Thoracic aorta (tissue), 2 donors: ENCODE results near the gene PPP1R1A. TPM values are rescaled to one million over a fixed set of nuclear protein-coding genes. Genes with fewer than 3 reads are reported as not detected.
A peak's percentile ranks its signal among the peaks of the same experiment; 100 is the strongest.

Source experiments
- ATAC-seq: fragments of 150-250 bp; one replicate; pipeline ENCODE4 v1.8.0; 2017; ENCODE audit warnings: low read depth; ENCODE audit not compliant: insufficient number of reproducible peaks, low FRiP score
- DNase-seq: peaks from one replicate; pipeline ENCODE4 v3.0.0-alpha.2; 2020; ENCODE audit warnings: low spot score
- H3K27ac ChIP-seq, 2 donors: fragments of 200-600 bp; sonication (generic); 1 replicate in 1 of 2; 2 replicates in 1 of 2; pipeline ENCODE4 v1.5.1; 2016; ENCODE audit warnings: mild to moderate bottlenecking in 2 of 2, moderate library complexity in 2 of 2
- H3K27me3 ChIP-seq: fragments of 200-600 bp; sonication (generic); replicated peaks from 2 replicates; pipeline ENCODE4 v1.6.0; 2016; ENCODE audit warnings: mild to moderate bottlenecking; ENCODE audit not compliant: insufficient read depth
- H3K36me3 ChIP-seq: fragments of 200-600 bp; sonication (generic); one replicate; pipeline ENCODE4 v1.5.1; 2016
- H3K4me1 ChIP-seq, 2 donors: fragments of 200-600 bp; sonication (generic); 1 replicate in 1 of 2; 2 replicates in 1 of 2; pipeline versions ENCODE4 v1.5.1 to v1.6.0; 2016; ENCODE audit warnings: low read depth in 2 of 2, mild to moderate bottlenecking in 1 of 2; ENCODE audit not compliant: control insufficient read depth in 1 of 2
- H3K4me3 ChIP-seq: fragments of 200-600 bp; sonication (generic); 2 replicates; pipeline ENCODE4 v1.5.1; 2016; ENCODE audit warnings: mild to moderate bottlenecking
- H3K9me3 ChIP-seq: fragments of 200-600 bp; sonication (generic); 2 replicates; pipeline ENCODE4 v1.5.1; 2016
- total RNA-seq, 2 donors: library from RNA; depleted of rRNA; stranded (reverse); fragments of >200 nt; gene quantifications; one replicate each; pipeline versions ENCODE4 v1.1.0 to v1.2.3, GENCODE V29; 2016
- TF ChIP-seq, protein P1 (sequence below): fragments of 200-600 bp; sonication (generic); IDR thresholded peaks from one replicate; pipeline ENCODE4 v1.5.1; 2019; ENCODE audit warnings: antibody characterized with exemption

Gene PPP1R1A
- total RNA-seq, 2 donors from 2014 or later: 3.3 to 10.3 TPM

DNA sequence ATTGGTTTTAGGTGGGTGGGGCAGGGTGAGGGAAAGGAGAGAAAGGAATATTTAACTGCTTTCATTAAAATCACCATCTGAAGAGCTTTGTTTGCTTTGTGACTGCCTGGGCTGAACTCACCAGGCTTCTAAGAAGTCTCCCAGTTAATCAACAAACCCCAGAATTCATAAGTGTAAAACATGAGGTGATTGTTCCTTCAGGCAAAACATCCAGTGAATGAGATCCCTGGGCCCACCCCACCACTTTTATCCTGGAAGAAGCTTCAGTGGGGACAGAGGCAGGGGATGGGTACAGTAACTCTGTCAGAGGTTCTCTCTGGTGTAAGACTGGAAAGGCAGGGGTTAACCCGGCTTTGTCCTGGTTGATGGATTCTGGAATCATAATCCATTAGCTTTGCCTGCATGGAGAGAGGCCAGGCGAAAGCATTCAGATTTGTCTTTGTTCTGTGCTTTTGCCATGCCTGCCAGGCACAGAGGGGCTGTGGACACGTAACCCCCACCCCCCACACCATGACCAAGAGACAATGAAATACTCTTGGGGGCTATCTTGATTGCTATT, 22.4 kb downstream of the PPP1R1A start:
- Histone ChIP-seq H3K4me1 (peaks cover 3 to 32% of the 10 kb centered on the region in 2 donors), H3K9me3 (no peaks in the 10 kb centered on the region), H3K36me3 (peaks cover 21% of the 10 kb centered on the region), H3K27ac (no peak overlapping the region), H3K27me3 (no peaks in the 10 kb centered on the region), H3K4me3 (no peak overlapping the region)
- DNase-seq (no peak), ATAC-seq (no peak)
- TF ChIP-seq, protein P1, sequence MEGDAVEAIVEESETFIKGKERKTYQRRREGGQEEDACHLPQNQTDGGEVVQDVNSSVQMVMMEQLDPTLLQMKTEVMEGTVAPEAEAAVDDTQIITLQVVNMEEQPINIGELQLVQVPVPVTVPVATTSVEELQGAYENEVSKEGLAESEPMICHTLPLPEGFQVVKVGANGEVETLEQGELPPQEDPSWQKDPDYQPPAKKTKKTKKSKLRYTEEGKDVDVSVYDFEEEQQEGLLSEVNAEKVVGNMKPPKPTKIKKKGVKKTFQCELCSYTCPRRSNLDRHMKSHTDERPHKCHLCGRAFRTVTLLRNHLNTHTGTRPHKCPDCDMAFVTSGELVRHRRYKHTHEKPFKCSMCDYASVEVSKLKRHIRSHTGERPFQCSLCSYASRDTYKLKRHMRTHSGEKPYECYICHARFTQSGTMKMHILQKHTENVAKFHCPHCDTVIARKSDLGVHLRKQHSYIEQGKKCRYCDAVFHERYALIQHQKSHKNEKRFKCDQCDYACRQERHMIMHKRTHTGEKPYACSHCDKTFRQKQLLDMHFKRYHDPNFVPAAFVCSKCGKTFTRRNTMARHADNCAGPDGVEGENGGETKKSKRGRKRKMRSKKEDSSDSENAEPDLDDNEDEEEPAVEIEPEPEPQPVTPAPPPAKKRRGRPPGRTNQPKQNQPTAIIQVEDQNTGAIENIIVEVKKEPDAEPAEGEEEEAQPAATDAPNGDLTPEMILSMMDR: no peak

DNA sequence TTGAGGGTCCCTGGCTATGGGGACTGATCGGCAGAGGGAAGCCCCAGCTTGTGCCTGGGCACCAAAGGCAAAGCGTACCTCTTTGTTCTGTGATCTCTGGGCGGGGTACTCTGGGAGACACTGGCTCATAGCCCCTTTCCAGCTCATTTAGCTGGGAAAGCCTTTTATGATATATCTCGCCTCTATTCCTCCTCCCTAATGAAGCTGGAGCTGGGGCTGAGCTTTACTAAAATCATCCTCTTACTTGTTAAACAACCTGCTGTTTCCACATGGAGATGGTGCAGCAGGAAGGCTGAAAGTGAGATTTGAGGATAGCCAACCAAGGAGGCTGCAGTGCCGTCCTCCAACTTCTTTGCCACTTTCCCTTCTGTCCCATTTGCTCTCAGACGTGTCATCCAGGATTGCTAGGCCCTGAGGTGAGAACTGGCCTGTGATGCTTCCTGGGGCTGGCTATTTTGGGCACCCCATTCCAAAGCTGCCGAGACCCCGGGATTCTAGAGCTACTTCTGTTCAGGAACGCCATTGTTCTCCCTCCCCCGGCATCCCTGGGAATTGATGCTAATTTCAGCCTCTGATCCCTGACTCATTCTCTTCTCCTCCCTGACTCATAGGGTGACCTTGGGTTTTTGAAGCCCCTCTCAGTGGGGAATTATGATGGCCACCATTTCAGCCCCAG, 23.0 kb downstream of the PPP1R1A start:
- no peak overlapping the region for H3K27ac ChIP-seq

DNA sequence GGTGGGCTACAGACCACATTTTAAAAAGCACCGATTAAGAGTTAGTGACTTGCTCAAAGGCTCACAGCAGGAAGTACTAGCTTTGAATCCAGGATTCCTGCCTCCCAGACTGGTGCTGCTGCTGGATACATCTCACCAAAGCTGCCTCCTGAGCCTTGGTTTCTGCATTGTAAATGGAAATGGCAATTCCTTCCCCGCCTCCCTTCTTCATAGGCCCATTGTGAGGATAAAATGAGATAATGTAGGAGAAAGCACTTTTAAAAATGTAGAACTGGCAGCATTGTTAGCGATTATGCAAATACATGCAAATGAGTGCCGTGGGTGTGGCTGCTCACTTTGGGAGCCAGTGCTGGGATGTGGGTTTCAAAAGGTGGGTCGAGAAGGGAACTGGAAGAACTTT, 23.7 kb downstream of the PPP1R1A start:
- Histone ChIP-seq H3K36me3 (peaks cover 9% of the 10 kb centered on the region), H3K4me3 (no peak overlapping the region), H3K27ac (no peak overlapping the region), H3K4me1 (peaks cover 3 to 37% of the 10 kb centered on the region in 2 donors), H3K27me3 (no peaks in the 10 kb centered on the region), H3K9me3 (no peaks in the 10 kb centered on the region)
- ATAC-seq: no peak
- no peak for DNase-seq
- TF ChIP-seq, protein P1: no peak

More for the DNA sequence above, 23.0 kb downstream of the PPP1R1A start:
- TF ChIP-seq, protein P1: no peak
- H3K36me3 ChIP-seq: peaks cover 14% of the 10 kb centered on the region
- H3K9me3 ChIP-seq: no peaks in the 10 kb centered on the region
- ATAC-seq (no peak), DNase-seq (no peak)
- no peaks in the 10 kb centered on the region for H3K27me3 ChIP-seq
- peak overlapping the region; percentile 30 for H3K4me3 ChIP-seq
- peaks cover 3 to 37% of the 10 kb centered on the region in 2 donors for H3K4me1 ChIP-seq

DNA sequence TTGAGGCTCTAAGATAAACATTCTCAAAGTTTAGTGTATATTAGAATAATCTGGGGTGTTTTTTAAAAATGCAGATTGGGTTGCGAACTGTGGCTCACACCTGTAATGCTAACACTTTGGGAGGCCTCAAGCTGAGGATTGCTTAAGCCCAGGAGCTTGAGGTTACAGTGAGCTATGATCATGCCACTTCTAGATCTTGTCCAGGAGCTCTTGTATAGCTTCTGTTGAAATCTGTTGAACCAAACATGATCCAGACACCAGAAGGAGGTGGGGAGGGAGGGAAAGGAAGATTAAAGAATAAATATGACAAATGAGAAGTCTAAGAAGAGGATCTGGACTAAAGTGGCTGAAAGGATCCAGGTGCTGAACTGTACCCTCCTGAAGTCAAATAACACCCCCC, 24.7 kb downstream of the PPP1R1A start:
- no peak overlapping the region for H3K4me3 ChIP-seq
- TF ChIP-seq, protein P1: no peak
- no peaks in the 10 kb centered on the region for H3K27me3 ChIP-seq
- ATAC-seq (no peak), DNase-seq (no peak)
- H3K36me3 ChIP-seq: peaks cover 1% of the 10 kb centered on the region
- peaks cover 3 to 37% of the 10 kb centered on the region in 2 donors for H3K4me1 ChIP-seq
- no peak overlapping the region for H3K27ac ChIP-seq
- H3K9me3 ChIP-seq: no peaks in the 10 kb centered on the region

DNA sequence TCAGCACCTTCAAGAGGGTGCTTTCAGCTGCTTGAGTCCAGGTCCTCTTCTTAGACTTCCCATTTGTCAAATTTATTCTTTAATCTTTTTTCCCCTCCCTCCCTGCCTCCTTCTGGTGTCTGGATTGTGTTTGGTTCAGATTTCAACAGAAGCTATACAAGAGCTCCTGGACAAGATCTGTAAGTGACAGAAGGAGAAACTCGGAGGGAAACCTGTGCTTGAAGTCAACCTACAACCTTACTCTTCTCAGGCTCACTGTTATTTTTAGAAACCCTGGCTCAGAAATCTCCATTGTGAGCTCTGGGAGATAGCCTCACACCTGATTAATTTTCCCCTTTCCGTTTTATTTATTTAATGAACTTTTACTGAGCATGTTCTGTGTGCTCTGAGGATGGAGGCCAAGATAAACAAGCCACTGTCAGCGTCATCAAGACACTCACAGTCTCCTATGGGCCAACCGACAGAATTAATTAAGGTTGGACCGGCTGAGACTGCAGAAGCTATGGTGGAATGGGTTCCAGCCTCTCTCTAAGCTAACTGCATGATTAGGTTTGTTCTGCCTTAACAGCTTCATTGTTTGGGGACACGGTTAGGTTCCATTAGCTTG, 25.6 kb downstream of the PPP1R1A start:
- TF ChIP-seq, protein P1: no peak
- Histone ChIP-seq H3K9me3 (no peaks in the 10 kb centered on the region), H3K27ac (peak overlapping the region in 1 of 2 donors; percentile 89), H3K4me3 (peak overlapping the region; percentile 82), H3K27me3 (no peaks in the 10 kb centered on the region), H3K4me1 (peaks cover 3 to 37% of the 10 kb centered on the region in 2 donors), H3K36me3 (no peaks in the 10 kb centered on the region)
- DNase-seq (no peak), ATAC-seq (no peak)
